Type B pancreatic cell (in vitro differentiated cells): ENCODE measurements around the gene PLD4. TPM values are rescaled to one million over a fixed set of nuclear protein-coding genes. Genes with fewer than 3 reads are reported as not detected.
"Not testable (repeated sequence)": the region's sequence is repeated elsewhere in the genome, so short reads cannot be mapped to it uniquely, and the experiment has no call there.

Experiments used
- DNase-seq: peaks from one replicate; pipeline ENCODE4 v3.0.0; 2021; ENCODE audit warnings: mixed read lengths; ENCODE audit not compliant: unreplicated experiment; ENCODE audit errors: extremely low spot score
- H3K27ac Mint-ChIP-seq: 2 replicates; pipeline ENCODE4 v1.8.0; 2021; ENCODE audit warnings: mild to moderate bottlenecking, mixed read lengths
- H3K27me3 Mint-ChIP-seq: 2 replicates; pipeline ENCODE4 v1.8.0; 2021; ENCODE audit warnings: mixed read lengths
- H3K36me3 Mint-ChIP-seq: 2 replicates; pipeline ENCODE4 v1.8.0; 2021; ENCODE audit warnings: mixed read lengths
- H3K4me1 Mint-ChIP-seq: one replicate; pipeline ENCODE4 v1.8.0; 2021; ENCODE audit warnings: mixed read lengths; ENCODE audit not compliant: unreplicated experiment
- H3K4me3 Mint-ChIP-seq: 2 replicates; pipeline ENCODE4 v1.8.0; 2021; ENCODE audit warnings: mild to moderate bottlenecking, mixed read lengths
- H3K9me3 Mint-ChIP-seq: 2 replicates; pipeline ENCODE4 v1.8.0; 2021; ENCODE audit warnings: mixed read lengths
- total RNA-seq: library from RNA; stranded (reverse); gene quantifications from 2 replicates; pipeline ENCODE4 v1.2.1, GENCODE V29; 2021; ENCODE audit warnings: low replicate concordance
- TF ChIP-seq, protein P1 (sequence below): fragments of 200-600 bp; sonication (generic); conservative IDR thresholded peaks from 2 replicates; pipeline ENCODE4 v1.5.0; 2021; ENCODE audit warnings: antibody characterized with exemption, mild to moderate bottlenecking

PLD4 gene
- total RNA-seq, 1 donor from 2014 or later: 0.17 TPM

- Mint-ChIP-seq H3K9me3 (no peaks in the 10 kb centered on the region), H3K27ac (peak overlapping the region; percentile 50), H3K4me3 (no peak overlapping the region), H3K4me1 (no peaks in the 10 kb centered on the region), H3K27me3 (no peaks in the 10 kb centered on the region), H3K36me3 (no peaks in the 10 kb centered on the region)
- TF ChIP-seq, protein P1, sequence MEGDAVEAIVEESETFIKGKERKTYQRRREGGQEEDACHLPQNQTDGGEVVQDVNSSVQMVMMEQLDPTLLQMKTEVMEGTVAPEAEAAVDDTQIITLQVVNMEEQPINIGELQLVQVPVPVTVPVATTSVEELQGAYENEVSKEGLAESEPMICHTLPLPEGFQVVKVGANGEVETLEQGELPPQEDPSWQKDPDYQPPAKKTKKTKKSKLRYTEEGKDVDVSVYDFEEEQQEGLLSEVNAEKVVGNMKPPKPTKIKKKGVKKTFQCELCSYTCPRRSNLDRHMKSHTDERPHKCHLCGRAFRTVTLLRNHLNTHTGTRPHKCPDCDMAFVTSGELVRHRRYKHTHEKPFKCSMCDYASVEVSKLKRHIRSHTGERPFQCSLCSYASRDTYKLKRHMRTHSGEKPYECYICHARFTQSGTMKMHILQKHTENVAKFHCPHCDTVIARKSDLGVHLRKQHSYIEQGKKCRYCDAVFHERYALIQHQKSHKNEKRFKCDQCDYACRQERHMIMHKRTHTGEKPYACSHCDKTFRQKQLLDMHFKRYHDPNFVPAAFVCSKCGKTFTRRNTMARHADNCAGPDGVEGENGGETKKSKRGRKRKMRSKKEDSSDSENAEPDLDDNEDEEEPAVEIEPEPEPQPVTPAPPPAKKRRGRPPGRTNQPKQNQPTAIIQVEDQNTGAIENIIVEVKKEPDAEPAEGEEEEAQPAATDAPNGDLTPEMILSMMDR: no peak
- no peak for DNase-seq
These were observed 43.2 kb upstream of the PLD4 start for GRCh38 chr14:104881369-104881979.

DNA sequence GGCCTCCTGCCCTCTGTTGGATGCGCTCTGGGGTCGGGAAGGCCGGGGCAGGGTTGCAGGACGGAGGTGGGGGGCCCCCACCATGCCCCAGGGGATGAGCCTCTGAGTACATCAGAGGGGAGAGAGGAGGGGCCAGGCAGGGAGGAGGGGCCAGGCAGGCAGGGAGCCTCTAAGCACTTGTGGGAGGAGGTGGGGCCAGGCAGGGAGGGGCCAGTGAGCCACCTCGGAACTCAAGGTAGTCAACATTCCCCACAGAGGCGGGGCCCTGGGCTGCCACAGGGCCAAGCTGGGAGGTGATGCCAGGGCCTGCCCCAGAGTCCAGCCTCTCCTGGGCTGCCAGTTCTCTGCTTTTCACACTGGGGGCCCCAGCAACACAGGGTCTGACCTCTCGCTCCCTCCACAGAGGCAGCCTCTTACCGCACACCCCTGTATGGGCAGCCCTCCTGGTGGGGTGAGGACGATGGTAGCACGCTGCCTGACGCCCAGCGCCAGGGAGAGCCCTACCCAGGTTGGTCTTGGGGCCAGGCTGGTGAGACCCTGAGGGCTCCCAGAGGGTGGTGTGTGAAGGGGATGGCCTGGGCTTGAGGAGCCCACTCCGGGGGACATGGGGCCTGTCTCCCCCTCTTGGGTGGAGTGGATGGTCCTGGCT lies 42.2 kb upstream of the PLD4 start:
- no peaks in the 10 kb centered on the region for H3K4me1 Mint-ChIP-seq
- no peaks in the 10 kb centered on the region for H3K36me3 Mint-ChIP-seq
- no peaks in the 10 kb centered on the region for H3K9me3 Mint-ChIP-seq
- no peak overlapping the region for H3K4me3 Mint-ChIP-seq
- peak overlapping the region; percentile 50 for H3K27ac Mint-ChIP-seq
- TF ChIP-seq, protein P1: no peak
- DNase-seq: no peak
- H3K27me3 Mint-ChIP-seq: no peaks in the 10 kb centered on the region

DNA sequence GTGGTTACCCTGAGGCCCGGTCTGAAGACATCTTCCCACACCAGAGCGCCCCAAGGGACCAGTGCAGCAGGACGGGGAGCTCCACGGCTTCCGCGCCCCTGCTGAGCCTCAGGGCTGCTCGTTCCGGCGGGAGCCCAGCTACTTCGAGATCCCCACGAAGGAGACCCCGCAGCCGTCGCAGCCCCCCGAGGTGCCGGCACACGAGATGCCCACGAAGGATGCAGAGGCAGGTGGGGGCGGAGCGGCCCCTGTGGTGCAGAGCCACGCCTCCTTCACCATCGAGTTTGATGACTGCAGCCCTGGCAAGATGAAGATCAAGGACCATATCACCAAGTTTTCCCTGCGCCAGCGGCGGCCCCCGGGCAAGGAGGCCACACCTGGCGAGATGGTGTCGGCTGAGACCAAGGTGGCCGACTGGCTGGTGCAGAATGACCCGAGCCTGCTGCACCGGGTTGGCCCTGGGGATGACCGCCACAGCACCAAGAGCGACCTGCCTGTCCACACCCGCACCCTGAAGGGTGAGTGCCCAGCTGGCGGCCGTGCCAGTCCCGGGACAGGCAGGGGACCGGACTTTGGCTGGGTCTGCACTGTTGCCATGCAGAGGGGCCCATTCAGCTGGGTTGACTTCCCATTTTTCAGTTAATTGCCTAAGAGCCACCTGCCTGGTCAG lies 41.6 kb upstream of the PLD4 start:
- Mint-ChIP-seq H3K27ac (no peak overlapping the region), H3K4me3 (no peak overlapping the region), H3K36me3 (no peaks in the 10 kb centered on the region), H3K4me1 (no peaks in the 10 kb centered on the region), H3K27me3 (no peaks in the 10 kb centered on the region), H3K9me3 (no peaks in the 10 kb centered on the region)
- DNase-seq: no peak
- TF ChIP-seq, protein P1: no peak

- TF ChIP-seq, protein P1: no peak
- Mint-ChIP-seq H3K36me3 (no peaks in the 10 kb centered on the region), H3K27me3 (no peaks in the 10 kb centered on the region), H3K27ac (no peak overlapping the region), H3K4me1 (no peaks in the 10 kb centered on the region), H3K4me3 (no peak overlapping the region), H3K9me3 (no peaks in the 10 kb centered on the region)
- DNase-seq: no peak
These were observed 40.9 kb upstream of the PLD4 start for GRCh38 chr14:104883681-104884361.

- H3K4me1 Mint-ChIP-seq, H3K4me3 Mint-ChIP-seq, H3K27me3 Mint-ChIP-seq, H3K27ac Mint-ChIP-seq, H3K36me3 Mint-ChIP-seq, H3K9me3 Mint-ChIP-seq, DNase-seq: not testable (repeated sequence)
These were observed 40.3 kb upstream of the PLD4 start for GRCh38 chr14:104884381-104884780.
